VCaP (cell line): ENCODE results near the gene ADD3.

ENCODE experiments used
- H3K27ac ChIP-seq: fragments of 450-650 bp; 2 replicates; pipeline ENCODE4 v1.5.1; 2017
- CTCF ChIP-seq: fragments of 450-650 bp; conservative IDR thresholded peaks from 2 replicates; pipeline ENCODE4 v1.5.1; 2017; ENCODE audit warnings: mild to moderate bottlenecking, moderate library complexity

ADD3 gene

DNA sequence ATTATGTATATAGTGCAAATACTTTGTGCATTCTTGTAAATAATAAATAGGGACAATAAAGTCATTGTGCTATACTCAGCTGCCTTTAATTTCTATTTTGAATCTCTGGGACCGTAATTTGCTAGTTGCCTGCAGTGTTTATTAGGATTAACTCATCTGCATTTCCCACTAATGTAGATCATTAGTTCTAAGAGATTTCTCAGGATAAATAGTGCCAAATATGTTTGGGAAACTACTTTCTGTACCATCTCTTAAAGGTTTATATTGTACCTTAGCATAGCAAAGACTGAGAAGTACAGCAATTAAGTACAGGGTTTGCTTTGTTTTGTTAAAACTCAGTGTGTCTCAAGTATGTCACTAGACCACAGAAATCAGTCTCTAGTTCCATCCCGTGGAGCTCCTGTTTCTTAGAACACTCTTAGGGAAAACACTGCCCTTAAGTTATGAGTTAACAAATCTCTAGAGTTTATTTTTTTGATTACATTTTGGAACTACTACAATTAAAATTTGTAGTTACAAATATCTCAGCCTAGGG is 26.0 kb downstream of the ADD3 start:
- TF ChIP-seq CTCF = no peak
- H3K27ac ChIP-seq = peak overlapping the region; percentile 54

DNA sequence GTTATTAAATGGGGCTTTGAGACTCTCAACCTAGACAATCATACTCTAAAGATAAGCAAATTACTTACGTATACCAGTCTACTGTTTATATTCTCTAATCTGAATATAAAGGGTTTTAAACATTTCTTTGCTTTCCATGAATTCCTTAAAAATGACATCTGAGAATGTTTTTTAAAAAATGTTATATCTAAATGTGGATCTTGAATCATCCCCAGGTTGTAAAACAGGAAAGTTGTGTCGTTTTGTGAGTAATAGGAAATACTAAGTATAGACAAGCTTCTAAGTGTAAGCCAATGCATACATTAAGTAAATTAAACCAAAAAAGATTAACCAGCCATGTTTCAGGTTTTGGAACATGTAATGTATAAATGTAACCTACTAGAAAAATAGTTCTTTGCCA is 26.8 kb downstream of the ADD3 start:
- H3K27ac ChIP-seq = no peak overlapping the region
- TF ChIP-seq CTCF = no peak

DNA sequence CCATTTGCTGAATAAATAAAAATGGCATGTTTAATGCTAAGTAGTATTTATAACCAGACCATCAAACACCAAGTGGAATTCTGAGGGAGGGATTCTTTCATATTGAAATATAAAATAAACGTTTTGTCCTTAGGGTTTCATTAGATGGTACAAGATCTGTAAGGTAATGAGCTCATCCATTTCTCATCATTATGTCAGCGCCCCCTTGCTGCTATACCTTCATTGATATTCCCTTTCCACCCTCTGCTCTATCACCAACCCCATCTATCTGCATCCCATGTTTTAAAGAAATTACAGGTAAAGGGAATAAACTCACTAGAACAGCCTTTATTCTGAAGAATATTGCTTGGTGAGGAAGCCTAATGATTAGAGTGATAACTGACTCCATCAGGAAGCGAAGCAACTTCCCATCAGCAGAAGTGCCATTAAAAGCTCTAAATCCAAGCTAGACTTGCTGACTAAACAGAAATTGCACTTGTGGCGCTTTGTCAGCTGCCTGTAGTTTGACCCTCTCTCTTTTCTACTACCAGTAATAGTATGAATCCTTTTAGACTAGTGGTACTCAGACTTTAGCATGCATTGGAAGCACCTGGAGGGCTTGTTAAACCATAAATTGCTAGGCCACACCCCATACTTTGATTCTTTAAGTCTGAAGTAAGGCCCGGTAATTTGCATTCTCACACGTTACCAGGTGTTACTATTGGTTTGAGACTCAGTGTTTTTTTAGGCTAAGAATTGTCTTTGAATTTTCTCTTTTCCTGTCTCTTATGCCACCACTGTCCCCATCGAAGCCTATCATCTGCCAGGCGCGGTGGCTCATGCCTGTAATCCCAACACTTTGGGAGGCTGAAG is 27.5 kb downstream of the ADD3 start:
- no peak overlapping the region for H3K27ac ChIP-seq
- no peak for TF ChIP-seq CTCF

GRCh38 chr10:110036640-110037039 is 28.9 kb downstream of the ADD3 start:
- H3K27ac ChIP-seq = peak overlapping the region; percentile 66
- TF ChIP-seq CTCF = no peak

GRCh38 chr10:110039254-110039653 is 31.5 kb downstream of the ADD3 start:
- TF ChIP-seq CTCF = no peak
- H3K27ac ChIP-seq = no peak overlapping the region

DNA sequence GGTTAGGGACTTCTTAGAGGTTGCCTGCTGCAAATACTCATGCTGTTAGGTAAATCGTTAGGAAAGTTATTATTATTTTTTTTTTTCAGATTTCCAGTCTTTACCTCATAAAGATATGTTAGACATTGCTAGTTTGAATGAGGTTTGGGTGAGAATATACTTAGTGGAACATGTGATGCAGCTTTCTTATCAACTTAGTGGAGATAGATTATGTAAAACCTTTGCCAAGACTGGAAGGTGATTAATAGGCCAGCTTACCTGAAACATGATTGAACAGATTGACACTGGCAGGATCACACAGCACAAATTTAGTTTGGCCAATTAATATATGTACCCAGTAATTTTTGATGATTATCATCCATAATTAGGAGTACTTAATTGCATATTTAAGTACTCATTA is 32.3 kb downstream of the ADD3 start:
- no peak overlapping the region for H3K27ac ChIP-seq
- TF ChIP-seq CTCF = no peak

- TF ChIP-seq CTCF = no peak
- H3K27ac ChIP-seq = no peak overlapping the region
These were observed 33.1 kb downstream of the ADD3 start for GRCh38 chr10:110040767-110041478.
